ENCODE measurements around the gene CARD18.
"Not testable (repeated sequence)": the region's sequence is repeated elsewhere in the genome, so short reads cannot be mapped to it uniquely, and the experiment has no call there.

Gene CARD18

GRCh38 chr11:105104292-105104691 lies 35.3 kb downstream of the CARD18 start:
- Histone ChIP-seq H3K9me3 (no peaks in the 10 kb centered on the region), H3K27ac (no peak overlapping the region), H3K4me3 (no peak overlapping the region), H3K27me3 (no peaks in the 10 kb centered on the region), H3K4me1 (no peaks in the 10 kb centered on the region), H3K36me3 (no peaks in the 10 kb centered on the region)
- no peak for TF ChIP-seq CTCF (IDR thresholded peaks at IDR 0.05)
- intact Hi-C loops (cut with DNase I; ENCODE audit: low total_unique reads), result no loop called here
- DNase-seq, result no peak

GRCh38 chr11:105103336-105103735 lies 36.2 kb downstream of the CARD18 start:
- Histone ChIP-seq H3K27me3 (no peaks in the 10 kb centered on the region), H3K9me3 (no peaks in the 10 kb centered on the region), H3K4me1 (no peaks in the 10 kb centered on the region), H3K4me3 (no peak overlapping the region), H3K36me3 (no peaks in the 10 kb centered on the region), H3K27ac (no peak overlapping the region)
- no peak for DNase-seq
- intact Hi-C loops (cut with DNase I; ENCODE audit: low total_unique reads), result no loop called here
- no peak for TF ChIP-seq CTCF (IDR thresholded peaks at IDR 0.05)

- not testable (repeated sequence) for DNase-seq
Measured at GRCh38 chr11:105102079-105102581, 37.4 kb downstream of the CARD18 start.

GRCh38 chr11:105100981-105101630 lies 38.5 kb downstream of the CARD18 start:
- H3K4me3 ChIP-seq, result no peak overlapping the region
- TF ChIP-seq CTCF (IDR thresholded peaks at IDR 0.05), result no peak
- H3K4me1 ChIP-seq, result no peaks in the 10 kb centered on the region
- H3K36me3 ChIP-seq, result no peaks in the 10 kb centered on the region
- H3K9me3 ChIP-seq, result no peaks in the 10 kb centered on the region
- intact Hi-C loops (cut with DNase I; ENCODE audit: low total_unique reads), result no loop called here
- H3K27me3 ChIP-seq, result no peaks in the 10 kb centered on the region
- no peak for DNase-seq
- H3K27ac ChIP-seq, result no peak overlapping the region

More at GRCh38 chr11:105102079-105102581, 37.4 kb downstream of the CARD18 start:
- H3K9me3 ChIP-seq; H3K27me3 ChIP-seq; H3K36me3 ChIP-seq; H3K4me3 ChIP-seq; intact Hi-C loops (cut with DNase I; ENCODE audit: low total_unique reads); H3K27ac ChIP-seq; H3K4me1 ChIP-seq: not testable (repeated sequence)

- Histone ChIP-seq H3K27me3 (no peaks in the 10 kb centered on the region), H3K27ac (no peak overlapping the region), H3K36me3 (no peaks in the 10 kb centered on the region), H3K9me3 (no peaks in the 10 kb centered on the region), H3K4me1 (no peaks in the 10 kb centered on the region), H3K4me3 (no peak overlapping the region)
- DNase-seq, result no peak
- TF ChIP-seq CTCF (IDR thresholded peaks at IDR 0.05), result no peak
- intact Hi-C loops (cut with DNase I; ENCODE audit: low total_unique reads), result no loop called here
Measured at GRCh38 chr11:105100206-105100605, 39.4 kb downstream of the CARD18 start.

- DNase-seq; H3K9me3 ChIP-seq; intact Hi-C loops (cut with DNase I; ENCODE audit: low total_unique reads); H3K27me3 ChIP-seq; H3K27ac ChIP-seq; H3K36me3 ChIP-seq; H3K4me1 ChIP-seq; H3K4me3 ChIP-seq: not testable (repeated sequence)
Measured at GRCh38 chr11:105099594-105099993, 40.0 kb downstream of the CARD18 start.

All from tibial artery (tissue), 4 donors.